Lung (tissue), 12 donors: ENCODE results near the gene CDC25A. TPM values are rescaled to one million over a fixed set of nuclear protein-coding genes. Genes with fewer than 3 reads are reported as not detected.

ENCODE experiments used
- ATAC-seq: fragments of 200-7000 bp; cut with Tn5 transposase; one replicate; pipeline ENCODE4 v1.9.1; 2020; ENCODE audit warnings: moderate number of reproducible peaks; ENCODE audit not compliant: insufficient read depth, low FRiP score
- DNase-seq, 3 donors: peaks; one replicate each; pipeline ENCODE4 v3.0.0-alpha.2; 2013 to 2017
- H3K27ac ChIP-seq, 2 donors: one replicate each; pipeline ENCODE4 v1.5.1; 2013; ENCODE audit warnings: mild to moderate bottlenecking in 2 of 2, moderate library complexity in 2 of 2, control low read depth in 1 of 2, inconsistent platforms in 1 of 2, low read depth in 1 of 2, low read length in 1 of 2
- H3K27me3 ChIP-seq, 3 donors: one replicate each; pipeline ENCODE4 v1.5.1; 2013; ENCODE audit warnings: low read length in 2 of 3; ENCODE audit not compliant: control insufficient read depth in 3 of 3, insufficient read depth in 3 of 3
- H3K36me3 ChIP-seq, 4 donors: one replicate each; pipeline ENCODE4 v1.5.1; 2013; ENCODE audit warnings: low read length in 4 of 4, mild to moderate bottlenecking in 1 of 4, moderate library complexity in 1 of 4; ENCODE audit not compliant: control insufficient read depth in 4 of 4, insufficient read depth in 4 of 4
- H3K4me1 ChIP-seq, 5 donors: one replicate each; pipeline ENCODE4 v1.5.1; 2013; ENCODE audit warnings: low read length in 5 of 5, mild to moderate bottlenecking in 2 of 5, moderate library complexity in 1 of 5; ENCODE audit not compliant: control insufficient read depth in 5 of 5, insufficient read depth in 5 of 5
- H3K4me3 ChIP-seq: one replicate; pipeline ENCODE4 v1.5.1; 2013; ENCODE audit warnings: mild to moderate bottlenecking, control low read depth, moderate library complexity
- H3K9ac ChIP-seq, 2 donors: one replicate each; pipeline ENCODE4 v1.5.1; 2013; ENCODE audit warnings: low read length in 2 of 2, control low read depth in 1 of 2; ENCODE audit not compliant: insufficient read depth in 1 of 2
- H3K9me3 ChIP-seq, 4 donors: one replicate each; pipeline ENCODE4 v1.5.1; 2013; ENCODE audit warnings: low read length in 3 of 4, mild to moderate bottlenecking in 1 of 4, moderate library complexity in 1 of 4; ENCODE audit not compliant: control insufficient read depth in 4 of 4, insufficient read depth in 3 of 4
- WGBS, 2 donors: extraction: QIAGEN DNeasy Blood & Tissue Kit; methylation state at CpG; one replicate each; pipeline ENCODE4 v1.1.7; 2013; 5-methylcytosine and 5-hydroxymethylcytosine counted together
- polyA plus RNA-seq, 2 donors: library from polyadenylated mRNA; stranded (reverse); fragments of 200-250 nt; gene quantifications; one replicate each; pipeline ENCODE4 v1.2.1, GENCODE V29; 2013
- total RNA-seq, 2 donors: library from RNA; depleted of rRNA in 1 of 2; stranded (reverse); fragments of >200 nt in 1 of 2; gene quantifications; one replicate each; pipeline ENCODE4 v1.2.1, GENCODE V29; 2014 to 2021
- TF ChIP-seq, protein P1 (sequence below): IDR thresholded peaks from 2 replicates; pipeline ENCODE4 v1.5.1; 2012; ENCODE audit warnings: mild to moderate bottlenecking; ENCODE audit errors: control extremely low read depth, extremely low read depth
- donor health status: control.
- donor health status: control.
- donor health status: Bipolar disorder and iron deficiency.
- donor health status: healthy.
- donor health status: DM: yes; HTN: yes; CAD: no.

CDC25A gene
- total and polyA plus RNA-seq, 4 donors, result 0.57 to 1.5 (median 1.1) TPM

DNA sequence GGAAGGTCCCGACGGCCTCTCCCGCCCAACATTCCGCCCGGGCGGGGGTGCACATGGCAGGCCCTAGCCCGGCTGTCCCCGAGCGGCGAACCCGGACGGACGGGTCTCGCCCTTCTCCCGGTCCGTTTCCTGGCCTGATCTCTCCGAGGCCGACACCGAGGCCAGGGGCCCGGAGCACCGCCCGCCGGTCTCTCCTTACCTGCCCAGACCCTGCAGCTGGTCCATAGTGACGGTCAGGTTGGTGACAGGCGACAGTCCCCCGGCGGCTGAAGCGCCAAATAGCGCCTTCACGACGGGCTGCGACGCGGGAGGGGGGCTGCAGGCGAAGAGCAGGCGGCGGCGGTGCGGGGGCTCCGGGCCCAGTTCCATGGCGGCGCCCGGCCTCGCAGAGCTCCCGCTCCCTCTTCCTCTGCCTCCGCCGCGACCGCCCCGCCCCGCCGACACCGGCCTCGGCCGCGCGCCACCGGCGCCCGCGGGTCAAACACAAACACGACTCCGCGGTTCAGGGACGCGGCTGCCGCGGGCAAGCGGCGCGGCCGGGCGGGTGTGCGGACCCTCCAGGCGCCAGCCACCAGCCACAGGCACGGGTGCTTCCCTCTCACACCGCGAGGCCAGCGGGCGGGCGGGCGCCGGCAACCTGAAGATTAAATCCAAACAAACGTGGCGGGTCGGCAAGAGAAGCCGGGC is 495 bp downstream of the CDC25A start:
- ATAC-seq, result peak; percentile 36

DNA sequence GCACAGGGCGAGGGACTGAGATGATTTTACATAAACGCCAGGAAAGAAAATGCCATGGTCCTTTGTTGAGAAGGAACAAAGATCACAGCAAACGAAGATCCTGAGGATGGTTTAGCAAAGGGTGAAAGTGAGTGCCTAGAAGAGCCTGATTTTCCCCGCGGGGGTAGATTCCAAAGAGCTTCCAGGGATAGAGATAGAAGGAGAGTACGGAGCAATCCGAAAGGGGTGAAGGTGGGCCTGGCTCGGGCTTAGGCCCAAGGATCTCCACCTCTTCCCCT is 977 bp downstream of the CDC25A start:
- Histone ChIP-seq H3K36me3 (peaks cover 0 to 6% (median 3%) of the 10 kb centered on the region in 4 donors), H3K27me3 (no peaks in the 10 kb centered on the region), H3K9ac (peak overlapping the region; percentile 67 to 73), H3K4me1 (peaks cover 0 to 11% (median 7%) of the 10 kb centered on the region in 5 donors), H3K9me3 (no peaks in the 10 kb centered on the region), H3K27ac (no peak overlapping the region), H3K4me3 (peak overlapping the region; percentile 76)
- TF ChIP-seq, protein P1, sequence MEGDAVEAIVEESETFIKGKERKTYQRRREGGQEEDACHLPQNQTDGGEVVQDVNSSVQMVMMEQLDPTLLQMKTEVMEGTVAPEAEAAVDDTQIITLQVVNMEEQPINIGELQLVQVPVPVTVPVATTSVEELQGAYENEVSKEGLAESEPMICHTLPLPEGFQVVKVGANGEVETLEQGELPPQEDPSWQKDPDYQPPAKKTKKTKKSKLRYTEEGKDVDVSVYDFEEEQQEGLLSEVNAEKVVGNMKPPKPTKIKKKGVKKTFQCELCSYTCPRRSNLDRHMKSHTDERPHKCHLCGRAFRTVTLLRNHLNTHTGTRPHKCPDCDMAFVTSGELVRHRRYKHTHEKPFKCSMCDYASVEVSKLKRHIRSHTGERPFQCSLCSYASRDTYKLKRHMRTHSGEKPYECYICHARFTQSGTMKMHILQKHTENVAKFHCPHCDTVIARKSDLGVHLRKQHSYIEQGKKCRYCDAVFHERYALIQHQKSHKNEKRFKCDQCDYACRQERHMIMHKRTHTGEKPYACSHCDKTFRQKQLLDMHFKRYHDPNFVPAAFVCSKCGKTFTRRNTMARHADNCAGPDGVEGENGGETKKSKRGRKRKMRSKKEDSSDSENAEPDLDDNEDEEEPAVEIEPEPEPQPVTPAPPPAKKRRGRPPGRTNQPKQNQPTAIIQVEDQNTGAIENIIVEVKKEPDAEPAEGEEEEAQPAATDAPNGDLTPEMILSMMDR, result no peak
- 12 to 19% methylated on average over 7 to 8 of the region's 8 CpGs for WGBS, 2 donors
- ATAC-seq (no peak), DNase-seq (peak in 2 of 3 donors; percentile 15 to 26)

More for the DNA sequence above, 495 bp downstream of the CDC25A start:
- Histone ChIP-seq H3K27ac (no peak overlapping the region), H3K9me3 (no peaks in the 10 kb centered on the region), H3K4me1 (peaks cover 0 to 11% (median 7%) of the 10 kb centered on the region in 5 donors), H3K27me3 (no peaks in the 10 kb centered on the region), H3K9ac (peak overlapping the region; percentile 67 to 73), H3K4me3 (peak overlapping the region; percentile 76), H3K36me3 (peaks cover 0 to 6% (median 1%) of the 10 kb centered on the region in 4 donors)
- 0 to 1% methylated on average over 55 to 87 of the region's 87 CpGs for WGBS, 2 donors
- TF ChIP-seq, protein P1, result no peak
- DNase-seq, result peak in 1 of 3 donors; percentile 80

DNA sequence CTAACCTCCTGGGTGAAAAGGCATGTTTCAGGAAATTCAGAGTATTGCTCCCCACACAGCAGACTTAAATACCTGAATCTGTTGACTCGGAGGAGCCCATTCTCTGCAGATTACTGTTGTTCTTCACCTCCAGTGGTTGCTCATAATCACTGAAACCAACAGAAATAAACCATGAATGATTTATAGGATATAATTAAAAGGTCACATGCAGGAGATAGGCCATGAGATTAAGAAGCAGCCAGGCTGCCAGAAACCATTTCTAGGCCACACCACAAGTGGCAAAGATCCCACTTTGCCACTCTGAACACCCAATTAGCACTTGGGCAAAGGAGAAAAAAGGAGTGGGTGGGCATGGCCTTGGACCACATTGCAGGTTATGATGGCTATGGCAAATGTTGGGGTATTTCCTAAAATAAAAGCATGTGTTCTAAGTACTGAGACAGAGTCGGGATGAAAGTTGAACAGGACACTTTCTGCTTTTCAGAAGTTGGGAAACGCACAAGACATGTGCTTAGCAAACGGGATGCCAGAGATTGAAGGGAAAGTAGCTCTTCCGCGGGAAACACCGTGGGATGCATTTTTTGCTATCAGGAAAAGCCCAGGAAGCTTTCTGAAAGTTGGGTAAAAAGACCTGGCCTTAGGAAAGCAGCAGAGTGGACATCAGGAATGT is 1.5 kb downstream of the CDC25A start:
- TF ChIP-seq, protein P1, result no peak
- Histone ChIP-seq H3K4me1 (peaks cover 0 to 11% (median 7%) of the 10 kb centered on the region in 5 donors), H3K9ac (peak overlapping the region; percentile 67 to 73), H3K36me3 (peaks cover 0 to 8% (median 3%) of the 10 kb centered on the region in 4 donors), H3K27me3 (no peaks in the 10 kb centered on the region), H3K4me3 (no peak overlapping the region), H3K27ac (no peak overlapping the region), H3K9me3 (no peaks in the 10 kb centered on the region)
- peak in 1 of 3 donors; percentile 35 for DNase-seq
- WGBS, 2 donors, result 34 to 41% methylated on average over 7 of the region's 7 CpGs
- no peak for ATAC-seq
